B cell (primary cell): Measurements from ENCODE around the gene RAB39A. TPM values are rescaled to one million over a fixed set of nuclear protein-coding genes. Genes with fewer than 3 reads are reported as not detected.
"Not testable (repeated sequence)": the region's sequence is repeated elsewhere in the genome, so short reads cannot be mapped to it uniquely, and the experiment has no call there.

Experiments
- ATAC-seq: fragments of 200-7000 bp; cut with Tn5 transposase; one replicate; pipeline ENCODE4 v1.10.0; 2021; ENCODE audit warnings: low read depth, mild to moderate bottlenecking, moderate number of reproducible peaks, moderate library complexity
- CTCF ChIA-PET: fragments of 350-600 bp; sonication (Branson Sonifier 250); formaldehyde crosslinking; loops from one replicate; lab custom pipeline; 2021; ENCODE audit warnings: antibody characterized with exemption, inconsistent platforms; lab: Charles Lee
- POLR2A ChIA-PET: fragments of 350-600 bp; sonication (Branson Sonifier 250); formaldehyde crosslinking; loops from one replicate; lab custom pipeline; 2021; ENCODE audit warnings: antibody characterized with exemption; lab: Charles Lee
- DNase-seq: peaks from one replicate; pipeline ENCODE4 v3.0.0; 2013
- H2AFZ ChIP-seq: 2 replicates; pipeline ENCODE4 v1.6.1; 2012; ENCODE audit warnings: mild to moderate bottlenecking, low read depth, low read length; ENCODE audit not compliant: insufficient read depth, poor library complexity, severe bottlenecking
- H3K27ac ChIP-seq, 2 donors: 1 replicate in 1 of 2; 2 replicates in 1 of 2; pipeline ENCODE4 v1.5.1; 2012 to 2013; ENCODE audit warnings: low read length in 2 of 2, mild to moderate bottlenecking in 2 of 2, moderate library complexity in 1 of 2
- H3K27me3 ChIP-seq, 4 experiments: fragments of 200-600 bp in 1 of 4; sonication (generic) in 1 of 4; replicated peaks in 1 of 4; 1 replicate in 2 of 4; 2 replicates in 2 of 4; pipeline versions ENCODE4 v1.6.1 to v1.7.0; 2013 to 2016; ENCODE audit warnings: low read length in 3 of 4, mild to moderate bottlenecking in 2 of 4, mixed read lengths in 1 of 4, moderate library complexity in 1 of 4; ENCODE audit not compliant: insufficient read depth in 4 of 4, control insufficient read depth in 3 of 4; ENCODE audit errors: control extremely low read depth in 1 of 4
- H3K36me3 ChIP-seq, 2 experiments: replicated peaks in 1 of 2; 1 replicate in 1 of 2; 2 replicates in 1 of 2; pipeline versions ENCODE4 v1.6.1 to v1.7.1; 2013; ENCODE audit warnings: low read length in 1 of 2; ENCODE audit not compliant: insufficient read depth in 2 of 2, control insufficient read depth in 1 of 2; ENCODE audit errors: control extremely low read depth in 1 of 2, extremely low read depth in 1 of 2
- H3K4me1 ChIP-seq, 2 donors: fragments of 200-600 bp in 1 of 2; sonication (generic) in 1 of 2; 1 replicate in 1 of 2; 2 replicates in 1 of 2; pipeline versions ENCODE4 v1.5.1 to v1.6.1; 2013 to 2017; ENCODE audit warnings: low read length in 2 of 2; ENCODE audit not compliant: control insufficient read depth in 2 of 2, insufficient read depth in 2 of 2
- H3K4me2 ChIP-seq: replicated peaks from 2 replicates; pipeline ENCODE3; 2012; ENCODE audit warnings: mild to moderate bottlenecking, low read depth, low read length; ENCODE audit not compliant: poor library complexity, severe bottlenecking
- H3K4me3 ChIP-seq, 5 experiments: fragments of 200-600 bp in 1 of 5; sonication (generic) in 1 of 5; 1 replicate in 3 of 5; 2 replicates in 2 of 5; pipeline versions ENCODE4 v1.5.1 to v1.7.0; 2011 to 2016; ENCODE audit warnings: low read length in 4 of 5, mild to moderate bottlenecking in 4 of 5, low read depth in 2 of 5, control low read depth in 1 of 5, moderate library complexity in 1 of 5; ENCODE audit not compliant: insufficient read depth in 1 of 5; ENCODE audit errors: control extremely low read depth in 1 of 5, extremely low read depth in 1 of 5
- H3K79me2 ChIP-seq: fragments of 200-600 bp; sonication (generic); one replicate; pipeline ENCODE4 v1.6.0; 2016; ENCODE audit warnings: low read length; ENCODE audit not compliant: control insufficient read depth, insufficient read depth
- H3K9ac ChIP-seq: fragments of 200-600 bp; sonication (generic); 2 replicates; pipeline ENCODE4 v1.6.1; 2017; ENCODE audit warnings: mild to moderate bottlenecking, low read length, moderate library complexity
- H3K9me3 ChIP-seq, 3 donors: one replicate each; pipeline versions ENCODE4 v1.6.1 to v1.7.1; 2013; ENCODE audit warnings: low read length in 2 of 3; ENCODE audit not compliant: control insufficient read depth in 2 of 3, insufficient read depth in 1 of 3; ENCODE audit errors: control extremely low read depth in 1 of 3
- H4K20me1 ChIP-seq: 2 replicates; pipeline ENCODE4 v1.6.0; 2012; ENCODE audit warnings: mild to moderate bottlenecking, low read length; ENCODE audit not compliant: insufficient read depth, control insufficient read depth, poor library complexity, severe bottlenecking
- H3K27ac Mint-ChIP-seq: one replicate; pipeline ENCODE4 v1.8.0; 2021; ENCODE audit warnings: mixed read lengths
- H3K27me3 Mint-ChIP-seq: one replicate; pipeline ENCODE4 v1.8.0; 2021; ENCODE audit warnings: mixed read lengths
- H3K4me1 Mint-ChIP-seq: one replicate; pipeline ENCODE4 v1.8.0; 2021; ENCODE audit warnings: mixed read lengths
- H3K4me3 Mint-ChIP-seq: one replicate; pipeline ENCODE4 v1.8.0; 2021; ENCODE audit warnings: mixed read lengths
- H3K9me3 Mint-ChIP-seq: one replicate; pipeline ENCODE4 v1.8.0; 2022; ENCODE audit warnings: mixed read lengths; ENCODE audit not compliant: insufficient read depth
- EZH2 ChIP-seq: IDR thresholded peaks from 2 replicates; pipeline ENCODE4 v1.6.1; 2012; ENCODE audit warnings: borderline replicate concordance, low read depth, mild to moderate bottlenecking, moderate library complexity, low read length; ENCODE audit not compliant: insufficient read depth, poor library complexity, severe bottlenecking
- WGBS: methylation state at CpG from one replicate; pipeline ENCODE4 v1.1.5; 2013; ENCODE audit warnings: missing lambda C conversion rate; ENCODE audit not compliant: insufficient coverage; 5-methylcytosine and 5-hydroxymethylcytosine counted together
- intact Hi-C: fragments of 100-400 bp; cut with micrococcal nuclease; formaldehyde crosslinking; loops from one replicate; pipeline ENCODE4 v1.10.0; 2022
- polyA plus RNA-seq: library from polyadenylated mRNA; depleted of rRNA; stranded (reverse); fragments of >200 nt; gene quantifications from 2 replicates; pipeline ENCODE4 v1.2.3, GENCODE V29; 2012
- total RNA-seq, 2 donors: library from RNA; stranded (reverse); fragments of 120-200 nt in 1 of 2; gene quantifications; 1 replicate in 1 of 2; 2 replicates in 1 of 2; pipeline versions ENCODE4 v1.2.3 to v1.2.4, GENCODE V29; 2013 to 2022
- TF ChIP-seq, protein P1 (sequence below): fragments of 200-600 bp; IDR thresholded peaks from one replicate; pipeline ENCODE4 v1.8.0; 2022; ENCODE audit warnings: antibody characterized with exemption, mild to moderate bottlenecking

RAB39A gene
- total and polyA plus RNA-seq, 2 donors (not counting 1 experiment from before 2014, with no cell fraction given) = 1.3 to 2.4 TPM

DNA sequence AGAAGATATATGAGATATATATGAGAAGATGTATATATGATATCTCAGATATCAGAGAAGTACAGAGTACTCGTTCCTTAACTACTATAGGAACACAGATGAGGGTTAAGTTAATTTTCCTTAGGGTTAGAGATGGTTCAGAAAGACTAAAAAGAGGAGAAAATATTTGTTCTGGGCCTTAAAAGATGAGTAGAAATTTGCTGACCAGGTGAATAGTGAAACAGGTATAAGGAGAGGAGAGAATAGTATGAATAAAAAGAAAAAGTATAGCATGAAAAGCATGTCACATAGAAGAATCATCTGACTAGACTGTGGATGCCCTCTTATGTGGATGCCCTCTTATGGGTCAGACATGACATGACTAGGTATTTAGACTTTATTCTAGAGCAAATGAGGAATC is 6.3 kb upstream of the RAB39A start:
- H3K4me1 ChIP-seq = no peaks in the 10 kb centered on the region
- ChIA-PET CTCF (no interaction called here), POLR2A (no interaction called here)
- Mint-ChIP-seq H3K9me3 (no peaks in the 10 kb centered on the region), H3K27ac (no peak overlapping the region), H3K4me3 (no peak overlapping the region), H3K27me3 (peaks cover 13% of the 10 kb centered on the region), H3K4me1 (peaks cover 10% of the 10 kb centered on the region)
- H3K4me2 ChIP-seq = no peak overlapping the region
- H3K4me3 ChIP-seq = no peak overlapping the region
- no peak overlapping the region for H2AFZ ChIP-seq
- no peaks in the 10 kb centered on the region for H3K36me3 ChIP-seq
- H3K27ac ChIP-seq = no peak overlapping the region
- H3K9ac ChIP-seq = no peak overlapping the region
- WGBS = no CpG with 5 or more reads among the region's 1 CpG
- ATAC-seq (no peak), DNase-seq (no peak)
- H4K20me1 ChIP-seq = no peaks in the 10 kb centered on the region
- no peaks in the 10 kb centered on the region for H3K79me2 ChIP-seq
- intact Hi-C loops = loop anchor here (10.0 kb wide), 1 partner anchor 357 kb away; the partner anchor contains the start of gene ALKBH8
- TF ChIP-seq, protein P1, sequence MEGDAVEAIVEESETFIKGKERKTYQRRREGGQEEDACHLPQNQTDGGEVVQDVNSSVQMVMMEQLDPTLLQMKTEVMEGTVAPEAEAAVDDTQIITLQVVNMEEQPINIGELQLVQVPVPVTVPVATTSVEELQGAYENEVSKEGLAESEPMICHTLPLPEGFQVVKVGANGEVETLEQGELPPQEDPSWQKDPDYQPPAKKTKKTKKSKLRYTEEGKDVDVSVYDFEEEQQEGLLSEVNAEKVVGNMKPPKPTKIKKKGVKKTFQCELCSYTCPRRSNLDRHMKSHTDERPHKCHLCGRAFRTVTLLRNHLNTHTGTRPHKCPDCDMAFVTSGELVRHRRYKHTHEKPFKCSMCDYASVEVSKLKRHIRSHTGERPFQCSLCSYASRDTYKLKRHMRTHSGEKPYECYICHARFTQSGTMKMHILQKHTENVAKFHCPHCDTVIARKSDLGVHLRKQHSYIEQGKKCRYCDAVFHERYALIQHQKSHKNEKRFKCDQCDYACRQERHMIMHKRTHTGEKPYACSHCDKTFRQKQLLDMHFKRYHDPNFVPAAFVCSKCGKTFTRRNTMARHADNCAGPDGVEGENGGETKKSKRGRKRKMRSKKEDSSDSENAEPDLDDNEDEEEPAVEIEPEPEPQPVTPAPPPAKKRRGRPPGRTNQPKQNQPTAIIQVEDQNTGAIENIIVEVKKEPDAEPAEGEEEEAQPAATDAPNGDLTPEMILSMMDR = no peak
- TF ChIP-seq EZH2 = no peak
- H3K27me3 ChIP-seq = no peaks in the 10 kb centered on the region
- H3K9me3 ChIP-seq = no peaks in the 10 kb centered on the region

DNA sequence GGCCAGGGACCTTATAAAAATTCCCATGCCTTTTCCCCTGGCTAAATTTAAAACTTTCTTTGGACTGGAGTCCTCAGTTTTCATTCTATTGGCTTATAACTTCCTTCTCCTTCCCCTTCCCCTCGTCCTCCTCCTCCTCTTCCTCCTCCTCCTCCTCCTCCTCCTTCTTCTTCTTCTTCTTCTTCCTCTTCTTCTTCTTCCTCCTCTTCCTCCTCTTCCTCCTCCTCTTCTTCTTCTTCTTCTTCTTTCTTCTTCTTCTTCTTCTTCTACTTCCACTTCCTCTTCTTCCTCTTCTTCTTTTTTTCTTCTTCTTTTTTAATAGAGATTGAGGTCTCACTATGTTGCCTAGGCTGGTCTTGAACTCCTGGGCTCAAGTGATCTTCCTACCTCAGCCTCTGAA is 4.7 kb upstream of the RAB39A start:
- Mint-ChIP-seq H3K27me3 (peaks cover 12% of the 10 kb centered on the region), H3K4me1 (peaks cover 15% of the 10 kb centered on the region)
- H4K20me1 ChIP-seq, H3K4me3 Mint-ChIP-seq, DNase-seq, H3K27me3 ChIP-seq, ATAC-seq, H2AFZ ChIP-seq, H3K27ac ChIP-seq, POLR2A ChIA-PET, H3K9me3 ChIP-seq, H3K27ac Mint-ChIP-seq, H3K4me2 ChIP-seq, CTCF ChIA-PET, H3K4me3 ChIP-seq, H3K79me2 ChIP-seq, H3K9ac ChIP-seq, H3K36me3 ChIP-seq, H3K9me3 Mint-ChIP-seq: not testable (repeated sequence)
- 40% methylated on average over 1 of the region's 1 CpG for WGBS
- intact Hi-C loops = loop anchor here (10.0 kb wide), 1 partner anchor 359 kb away; the partner anchor contains the start of gene ALKBH8
- peaks cover 9 to 10% of the 10 kb centered on the region in 2 donors for H3K4me1 ChIP-seq
